ENCODE data around the gene CST7. TPM values are rescaled to one million over a fixed set of nuclear protein-coding genes. Genes with fewer than 3 reads are reported as not detected.

CST7 gene, protein sequence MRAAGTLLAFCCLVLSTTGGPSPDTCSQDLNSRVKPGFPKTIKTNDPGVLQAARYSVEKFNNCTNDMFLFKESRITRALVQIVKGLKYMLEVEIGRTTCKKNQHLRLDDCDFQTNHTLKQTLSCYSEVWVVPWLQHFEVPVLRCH
- total RNA-seq: 10 to 100 TPM; 10.7 to 14.0 TPM

DNA sequence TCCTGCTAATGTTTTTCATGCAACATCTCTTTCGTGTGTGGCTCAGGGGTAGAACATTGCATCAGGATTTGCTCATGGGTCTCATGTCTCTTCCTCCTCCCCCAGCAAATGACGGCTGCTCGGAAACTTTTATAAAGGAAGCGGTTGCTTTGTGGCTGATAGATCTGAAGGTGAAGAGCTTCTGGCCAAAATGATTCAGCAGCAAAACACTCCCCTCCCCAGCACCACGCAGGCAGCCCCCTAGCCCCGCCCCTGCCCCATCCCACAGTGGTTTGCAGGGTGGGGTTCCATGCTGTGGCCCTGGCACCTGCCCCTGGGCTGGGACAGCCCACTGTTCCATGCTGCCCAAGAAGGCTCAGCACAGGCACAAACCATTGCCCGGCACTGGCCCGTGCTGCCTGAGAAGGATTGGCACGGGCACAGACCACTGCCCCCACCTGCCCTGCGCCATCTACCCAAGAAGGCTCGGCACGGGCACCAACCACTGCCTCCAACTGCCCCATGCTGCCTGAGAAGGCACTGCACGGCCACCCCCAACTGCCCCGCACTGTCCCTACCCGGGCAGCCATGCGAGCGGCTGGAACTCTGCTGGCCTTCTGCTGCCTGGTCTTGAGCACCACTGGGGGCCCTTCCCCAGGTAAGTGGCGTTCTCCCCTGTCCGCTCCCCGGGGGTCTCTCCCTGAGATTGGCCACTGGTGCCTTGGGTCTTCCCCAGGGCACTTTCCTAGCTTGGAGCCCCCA is at the start of gene CST7:
TSS of gene CST7 (plus strand) at position 331 of the 741 bp plus-strand sequence. CDS start at position 568, 237 bp downstream.
- Mint-ChIP-seq H3K4me1 (peaks cover 32% of the 10 kb centered on the region), H3K27me3 (peaks cover 2% of the 10 kb centered on the region), H3K9me3 (ENCODE audit: low read depth) (peaks cover 30% of the 10 kb centered on the region), H3K4me3 (peak within 1 kb of the TSS; percentile 59), H3K36me3 (ENCODE audit: low read depth) (peaks cover 26% of the 10 kb centered on the region), H3K27ac (peak within 1 kb of the TSS; percentile 94)
- CTCF ChIA-PET: interaction anchor here (0.7 kb wide), 2 partner anchors 118 to 1558 kb away, joined by 3 read pairs; no protein-coding TSS in a partner anchor
- ATAC-seq (peak; percentile 93), DNase-seq (peak; percentile 81)
- intact Hi-C loops (cut with DNase I, micrococcal nuclease): loop anchor here in 1 of 2 experiments (1.0 to 5.0 kb wide), 2 partner anchors 43 to 363 kb away; partner anchors contain the start of gene APMAP
- POLR2A ChIA-PET: no interaction called here

DNA sequence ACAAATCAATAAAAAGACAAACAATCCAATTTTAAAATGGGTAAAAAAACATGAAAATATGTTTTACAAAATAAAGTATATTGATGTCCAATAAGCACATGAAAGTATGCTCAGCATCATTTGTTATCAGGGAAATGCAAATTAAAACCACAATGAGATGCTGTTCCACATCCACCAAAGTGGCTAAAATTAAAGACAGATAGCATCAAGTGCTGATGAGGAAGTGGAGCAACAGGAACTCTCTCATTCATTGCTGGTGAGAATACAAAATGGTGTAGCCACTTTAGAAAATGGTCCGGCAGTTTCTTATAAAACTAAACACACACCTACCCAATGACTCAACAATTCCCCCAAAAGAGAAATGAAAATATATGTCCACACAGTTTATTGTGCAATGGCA is 42.3 kb upstream of the CST7 start:
- no peak overlapping the region for H3K4me3 Mint-ChIP-seq
- no peaks in the 10 kb centered on the region for H3K27me3 Mint-ChIP-seq
- peaks cover 2% of the 10 kb centered on the region for H3K36me3 Mint-ChIP-seq (ENCODE audit: low read depth)
- ATAC-seq (no peak), DNase-seq (no peak)
- POLR2A ChIA-PET: no interaction called here
- H3K27ac Mint-ChIP-seq: no peak overlapping the region
- intact Hi-C loops (cut with DNase I, micrococcal nuclease): no loop called here
- no peaks in the 10 kb centered on the region for H3K4me1 Mint-ChIP-seq
- CTCF ChIA-PET: no interaction called here
- peaks cover 2% of the 10 kb centered on the region for H3K9me3 Mint-ChIP-seq (ENCODE audit: low read depth)

DNA sequence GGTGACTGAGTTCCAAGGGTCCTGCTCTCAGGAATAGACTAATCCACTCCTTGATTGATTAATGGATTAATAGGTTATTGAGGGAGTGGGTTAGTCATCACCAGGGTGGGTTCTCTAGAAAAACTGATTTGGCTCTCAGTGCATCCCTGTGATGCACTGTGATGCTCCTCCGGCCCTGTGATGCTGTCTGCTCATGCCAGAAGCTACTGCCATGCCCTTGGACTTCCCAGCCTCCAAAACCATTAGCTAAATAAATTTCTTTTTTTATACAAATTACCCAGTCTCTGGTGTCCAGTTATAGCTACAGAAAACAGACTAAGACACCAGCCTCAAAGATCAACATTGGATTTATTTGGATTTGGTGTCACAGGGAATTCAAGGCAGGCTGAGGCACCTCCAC is 40.4 kb upstream of the CST7 start:
- peaks cover 2% of the 10 kb centered on the region for H3K36me3 Mint-ChIP-seq (ENCODE audit: low read depth)
- CTCF ChIA-PET: no interaction called here
- intact Hi-C loops (cut with DNase I, micrococcal nuclease): no loop called here
- DNase-seq: no peak
- H3K9me3 Mint-ChIP-seq (ENCODE audit: low read depth): no peaks in the 10 kb centered on the region
- POLR2A ChIA-PET: no interaction called here
- no peaks in the 10 kb centered on the region for H3K4me1 Mint-ChIP-seq
- no peak overlapping the region for H3K27ac Mint-ChIP-seq
- no peak for ATAC-seq
- H3K27me3 Mint-ChIP-seq: no peaks in the 10 kb centered on the region
- H3K4me3 Mint-ChIP-seq: no peak overlapping the region

GRCh38 chr20:24909086-24909780 is 39.8 kb upstream of the CST7 start:
- Mint-ChIP-seq H3K9me3 (ENCODE audit: low read depth) (no peaks in the 10 kb centered on the region), H3K4me1 (no peaks in the 10 kb centered on the region), H3K27ac (no peak overlapping the region), H3K27me3 (no peaks in the 10 kb centered on the region), H3K4me3 (no peak overlapping the region), H3K36me3 (ENCODE audit: low read depth) (peaks cover 2% of the 10 kb centered on the region)
- ChIA-PET CTCF (no interaction called here), POLR2A (no interaction called here)
- DNase-seq (no peak), ATAC-seq (no peak)
- intact Hi-C loops (cut with DNase I, micrococcal nuclease): no loop called here

- ATAC-seq (no peak), DNase-seq (no peak)
- no peak overlapping the region for H3K27ac Mint-ChIP-seq
- H3K4me1 Mint-ChIP-seq: no peaks in the 10 kb centered on the region
- peaks cover 2% of the 10 kb centered on the region for H3K36me3 Mint-ChIP-seq (ENCODE audit: low read depth)
- ChIA-PET POLR2A (no interaction called here), CTCF (no interaction called here)
- no peaks in the 10 kb centered on the region for H3K9me3 Mint-ChIP-seq (ENCODE audit: low read depth)
- H3K4me3 Mint-ChIP-seq: no peak overlapping the region
- H3K27me3 Mint-ChIP-seq: no peaks in the 10 kb centered on the region
- intact Hi-C loops (cut with DNase I, micrococcal nuclease): loop anchor here in 1 of 2 experiments (10.0 kb wide), 2 partner anchors 225 to 905 kb away; no protein-coding TSS in a partner anchor
These were observed 39.2 kb upstream of the CST7 start for GRCh38 chr20:24909861-24910260.

GRCh38 chr20:24910461-24910860 is 38.6 kb upstream of the CST7 start:
- H3K27me3 Mint-ChIP-seq: no peaks in the 10 kb centered on the region

DNA sequence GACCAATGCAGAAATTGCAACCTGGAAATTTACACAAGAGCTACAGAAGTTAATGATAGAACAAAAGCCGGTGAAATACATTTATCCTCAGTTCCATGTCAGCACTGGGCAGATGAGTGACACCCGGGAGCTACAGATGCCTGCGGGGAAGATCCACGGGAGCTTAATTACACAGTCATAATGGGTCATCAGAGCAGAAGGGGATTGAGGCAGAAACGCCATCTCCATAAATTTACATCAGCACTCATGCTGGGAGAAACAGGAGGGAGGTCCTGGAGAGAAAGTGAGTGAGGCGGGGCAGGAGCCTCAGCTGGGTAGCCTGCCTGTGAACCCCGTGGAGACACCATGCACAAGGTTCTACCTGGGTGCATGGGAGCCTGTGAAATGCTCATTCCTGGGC is 37.6 kb upstream of the CST7 start:
- Mint-ChIP-seq H3K27me3 (no peaks in the 10 kb centered on the region), H3K9me3 (ENCODE audit: low read depth) (no peaks in the 10 kb centered on the region), H3K4me1 (no peaks in the 10 kb centered on the region), H3K27ac (no peak overlapping the region), H3K36me3 (ENCODE audit: low read depth) (peaks cover 2% of the 10 kb centered on the region), H3K4me3 (no peak overlapping the region)
- DNase-seq (no peak), ATAC-seq (no peak)
- ChIA-PET POLR2A (no interaction called here), CTCF (no interaction called here)
- intact Hi-C loops (cut with DNase I, micrococcal nuclease): loop anchor here in 1 of 2 experiments (10.0 kb wide), 2 partner anchors 227 to 907 kb away; no protein-coding TSS in a partner anchor

More at GRCh38 chr20:24910461-24910860, 38.6 kb upstream of the CST7 start:
- H3K27ac Mint-ChIP-seq: no peak overlapping the region
- DNase-seq: no peak
- intact Hi-C loops (cut with DNase I, micrococcal nuclease): loop anchor here in 1 of 2 experiments (10.0 kb wide), 2 partner anchors 226 to 906 kb away; no protein-coding TSS in a partner anchor
- ChIA-PET CTCF (no interaction called here), POLR2A (no interaction called here)
- no peak overlapping the region for H3K4me3 Mint-ChIP-seq
- H3K36me3 Mint-ChIP-seq (ENCODE audit: low read depth): peaks cover 2% of the 10 kb centered on the region
- H3K9me3 Mint-ChIP-seq (ENCODE audit: low read depth): no peaks in the 10 kb centered on the region
- H3K4me1 Mint-ChIP-seq: no peaks in the 10 kb centered on the region
- no peak for ATAC-seq

DNA sequence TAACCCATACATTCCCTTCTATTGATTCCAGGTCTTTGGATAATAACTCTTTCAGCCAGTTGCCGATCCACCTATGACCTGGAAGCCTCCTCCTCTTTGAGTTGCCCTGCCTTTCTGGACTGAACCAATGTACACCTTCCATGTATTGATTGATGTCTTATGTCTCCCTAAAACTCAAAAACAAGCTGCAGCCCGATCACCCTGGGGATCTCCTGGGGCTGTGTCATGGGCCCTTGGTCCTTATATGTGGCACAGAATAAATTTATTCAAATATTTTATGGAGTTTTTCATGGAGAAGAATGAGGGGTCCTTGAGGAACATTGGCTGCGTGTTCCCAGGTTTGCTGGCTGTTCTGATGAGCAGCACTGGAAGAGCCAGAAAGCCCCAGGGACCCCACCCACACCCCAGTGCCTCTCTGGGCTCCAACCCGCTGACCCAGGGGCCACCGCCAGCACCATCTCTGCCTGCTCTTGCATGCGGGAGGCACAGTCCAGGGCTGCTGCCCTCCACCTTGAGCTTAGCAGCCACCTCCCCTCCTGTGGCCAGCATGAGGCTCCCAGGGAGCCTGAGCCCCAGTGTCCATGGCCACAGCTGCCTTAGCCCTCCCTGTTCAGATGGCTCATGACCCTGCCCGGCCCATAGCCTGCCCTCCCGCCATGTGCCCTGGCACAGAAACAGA is 36.5 kb upstream of the CST7 start:
- H3K4me3 Mint-ChIP-seq: no peak overlapping the region
- POLR2A ChIA-PET: no interaction called here
- H3K27me3 Mint-ChIP-seq: no peaks in the 10 kb centered on the region
- H3K27ac Mint-ChIP-seq: no peak overlapping the region
- H3K9me3 Mint-ChIP-seq (ENCODE audit: low read depth): no peaks in the 10 kb centered on the region
- no peaks in the 10 kb centered on the region for H3K4me1 Mint-ChIP-seq
- no peaks in the 10 kb centered on the region for H3K36me3 Mint-ChIP-seq (ENCODE audit: low read depth)
- DNase-seq (no peak), ATAC-seq (no peak)
- intact Hi-C loops (cut with DNase I, micrococcal nuclease): loop anchor here in 1 of 2 experiments (10.0 kb wide), 2 partner anchors 228 to 908 kb away; no protein-coding TSS in a partner anchor
- CTCF ChIA-PET: no interaction called here

- POLR2A ChIA-PET: no interaction called here
- CTCF ChIA-PET: no interaction called here
- no peaks in the 10 kb centered on the region for H3K36me3 Mint-ChIP-seq (ENCODE audit: low read depth)
- no peaks in the 10 kb centered on the region for H3K27me3 Mint-ChIP-seq
- no peak overlapping the region for H3K4me3 Mint-ChIP-seq
- no peak overlapping the region for H3K27ac Mint-ChIP-seq
- intact Hi-C loops (cut with DNase I, micrococcal nuclease): loop anchor here in 1 of 2 experiments (10.0 kb wide), 2 partner anchors 228 to 908 kb away; no protein-coding TSS in a partner anchor
- peaks cover 2% of the 10 kb centered on the region for H3K4me1 Mint-ChIP-seq
- no peaks in the 10 kb centered on the region for H3K9me3 Mint-ChIP-seq (ENCODE audit: low read depth)
- DNase-seq (no peak), ATAC-seq (no peak)
These were observed 35.9 kb upstream of the CST7 start for GRCh38 chr20:24913076-24913628.

- CTCF ChIA-PET: interaction anchor here (0.6 to 1.1 kb wide), 5 partner anchors 18 to 1025 kb away, joined by 3 to 4 read pairs (median 3); no protein-coding TSS in a partner anchor
- H3K27me3 Mint-ChIP-seq: no peaks in the 10 kb centered on the region
- peaks cover 6% of the 10 kb centered on the region for H3K4me1 Mint-ChIP-seq
- H3K36me3 Mint-ChIP-seq (ENCODE audit: low read depth): no peaks in the 10 kb centered on the region
- no peak for ATAC-seq
- no peaks in the 10 kb centered on the region for H3K9me3 Mint-ChIP-seq (ENCODE audit: low read depth)
- H3K27ac Mint-ChIP-seq: no peak overlapping the region
- no peak for DNase-seq
- POLR2A ChIA-PET: no interaction called here
- intact Hi-C loops (cut with DNase I, micrococcal nuclease): loop anchor here in 1 of 2 experiments (5.0 to 10.0 kb wide), 3 partner anchors 230 to 910 kb away; no protein-coding TSS in a partner anchor
- H3K4me3 Mint-ChIP-seq: no peak overlapping the region
These were observed 34.5 kb upstream of the CST7 start for GRCh38 chr20:24914388-24915241.
